GM12878 (cell line): Measurements from ENCODE around the gene SPATA16. TPM values are rescaled to one million over a fixed set of nuclear protein-coding genes. Genes with fewer than 3 reads are reported as not detected.

Source experiments
- ATAC-seq: fragments of 200-7000 bp; cut with Tn5 transposase; 3 replicates; pipeline ENCODE4 v1.9.1; 2020; ENCODE audit warnings: mild to moderate bottlenecking, moderate library complexity
- BruUV-seq: library from RNA; stranded (reverse); fragments of 400-500 nt; replicated peaks from 2 replicates; lab custom pipeline; 2021; lab: Mats Ljungman, UMichigan
- CTCF ChIA-PET: fragments of 300-600 bp; sonication (Branson Sonifier 250); formaldehyde crosslinking; extraction: SDS; loops from one replicate; lab custom pipeline; 2021; ENCODE audit warnings: inconsistent platforms; lab: Yijun Ruan, JAX
- POLR2A ChIA-PET: fragments of 350-600 bp; formaldehyde crosslinking; extraction: SDS; loops from one replicate; lab custom pipeline; 2021; ENCODE audit warnings: inconsistent platforms; lab: Charles Lee
- RAD21 ChIA-PET: fragments of 300-600 bp; sonication (Branson Sonifier 250); formaldehyde crosslinking; loops from one replicate; lab custom pipeline; 2023; ENCODE audit warnings: antibody characterized with exemption; ENCODE audit not compliant: unreplicated experiment; lab: Charles Lee
- SMC1A ChIA-PET: fragments of 300-600 bp; sonication (Branson Sonifier 250); formaldehyde crosslinking; loops from one replicate; lab custom pipeline; 2023; ENCODE audit not compliant: unreplicated experiment, uncharacterized antibody; lab: Charles Lee
- DNase-seq: peaks from one replicate; pipeline ENCODE4 v3.0.0-alpha.2; 2011; ENCODE audit warnings: low read depth, low spot score
- FAIRE-seq: peaks from 3 replicates; lab custom pipeline; 2011; peaks lifted over from hg19 to GRCh38; lab: Jason Lieb, UNC
- H2AFZ ChIP-seq: 2 replicates; pipeline ENCODE4 v1.6.0; 2011; ENCODE audit warnings: low read depth, low read length, control low read depth; ENCODE audit not compliant: control insufficient read depth
- H3K27ac ChIP-seq: 2 replicates; pipeline ENCODE4 v1.5.1; 2011; ENCODE audit warnings: control low read depth; ENCODE audit not compliant: control insufficient read depth, insufficient read depth
- H3K27me3 ChIP-seq, 2 experiments: replicated peaks in 1 of 2; 2 replicates each; pipeline versions ENCODE4 v1.6.0 to v1.6.1; 2011; ENCODE audit warnings: low read length in 1 of 2; ENCODE audit not compliant: control insufficient read depth in 2 of 2, insufficient read depth in 2 of 2
- H3K36me3 ChIP-seq, 2 experiments: 2 replicates each; pipeline ENCODE4 v1.5.1; 2011; ENCODE audit warnings: low read length in 1 of 2; ENCODE audit not compliant: control insufficient read depth in 2 of 2, insufficient read depth in 2 of 2
- H3K4me1 ChIP-seq: 2 replicates; pipeline ENCODE4 v1.6.1; 2011; ENCODE audit warnings: mild to moderate bottlenecking, low read length, moderate library complexity, mixed read lengths; ENCODE audit not compliant: control insufficient read depth, insufficient read depth
- H3K4me2 ChIP-seq: 2 replicates; pipeline ENCODE4 v1.6.0; 2011; ENCODE audit warnings: control low read depth; ENCODE audit not compliant: control insufficient read depth, insufficient read depth
- H3K4me3 ChIP-seq: fragments of 200-600 bp; sonication (generic); 2 replicates; pipeline ENCODE4 v1.5.1; 2016
- H3K79me2 ChIP-seq: 2 replicates; pipeline ENCODE4 v1.6.0; 2011; ENCODE audit warnings: low read length; ENCODE audit not compliant: control insufficient read depth, insufficient read depth
- H3K9ac ChIP-seq: 2 replicates; pipeline ENCODE4 v1.8.0; 2011; ENCODE audit warnings: low read length, control low read depth, mixed read lengths; ENCODE audit not compliant: control insufficient read depth, insufficient read depth
- H3K9me3 ChIP-seq: replicated peaks from 3 replicates; pipeline ENCODE4 v1.5.1; 2011; ENCODE audit warnings: mild to moderate bottlenecking, low read length; ENCODE audit not compliant: control insufficient read depth, insufficient read depth
- H4K20me1 ChIP-seq: 2 replicates; pipeline ENCODE4 v1.6.0; 2011; ENCODE audit not compliant: control insufficient read depth, insufficient read depth
- CBFB ChIP-seq: IDR thresholded peaks from 2 replicates; pipeline ENCODE4 v1.6.1; 2016; ENCODE audit warnings: antibody characterized with exemption, low read depth
- CHD1 ChIP-seq: IDR thresholded peaks from 2 replicates; pipeline ENCODE4 v1.6.1; 2012; ENCODE audit warnings: low read depth, low read length, improper control_type of control experiment
- CREB1 ChIP-seq: IDR thresholded peaks from 2 replicates; pipeline ENCODE4 v1.6.1; 2012; ENCODE audit warnings: low read depth, mild to moderate bottlenecking, inconsistent platforms
- ELK1 ChIP-seq: IDR thresholded peaks from 2 replicates; pipeline ENCODE4 v1.6.1; 2012; ENCODE audit warnings: low read depth, low read length, improper control_type of control experiment
- HCFC1 ChIP-seq: fragments of 150-350 bp; IDR thresholded peaks from 2 replicates; pipeline ENCODE4 v1.6.1; 2014; ENCODE audit warnings: low read length
- HDAC2 ChIP-seq: fragments of 200-600 bp; sonication (generic); IDR thresholded peaks from 2 replicates; pipeline ENCODE4 v1.6.1; 2017
- HDGF ChIP-seq: fragments of 450-650 bp; IDR thresholded peaks from 2 replicates; pipeline ENCODE4 v1.6.1; 2016; ENCODE audit warnings: antibody characterized with exemption
- JUND ChIP-seq: IDR thresholded peaks from 2 replicates; pipeline ENCODE4 v1.6.1; 2012; ENCODE audit warnings: low read depth, mild to moderate bottlenecking, low read length, improper control_type of control experiment, moderate library complexity
- MLLT1 ChIP-seq: fragments of 450-650 bp; IDR thresholded peaks from 2 replicates; pipeline ENCODE4 v1.6.1; 2016; ENCODE audit warnings: mild to moderate bottlenecking
- MYB ChIP-seq: fragments of 150-350 bp; IDR thresholded peaks from 2 replicates; pipeline ENCODE4 v1.6.1; 2014; ENCODE audit warnings: mild to moderate bottlenecking, low read depth, low read length, borderline replicate concordance
- POU2F2 ChIP-seq: IDR thresholded peaks from 3 replicates; pipeline ENCODE4 v1.6.1; 2011; ENCODE audit warnings: low read depth, mild to moderate bottlenecking, low read length, borderline replicate concordance
- PRDM15 ChIP-seq: fragments of 450-650 bp; formaldehyde crosslinking; IDR thresholded peaks from 2 replicates; pipeline ENCODE4 v1.4.0; 2020; ENCODE audit warnings: mild to moderate bottlenecking, moderate library complexity
- RELA ChIP-seq: fragments of 450-650 bp; IDR thresholded peaks from 2 replicates; pipeline ENCODE4 v1.8.0; 2014; ENCODE audit warnings: borderline replicate concordance; ENCODE audit not compliant: partially characterized antibody
- SMAD1 ChIP-seq: fragments of 450-650 bp; IDR thresholded peaks from 2 replicates; pipeline ENCODE4 v1.6.1; 2018; ENCODE audit warnings: mild to moderate bottlenecking, low read depth; ENCODE audit not compliant: partially characterized antibody
- ZBTB40 ChIP-seq: fragments of 450-650 bp; IDR thresholded peaks from 2 replicates; pipeline ENCODE4 v1.6.1; 2016; ENCODE audit warnings: mild to moderate bottlenecking, moderate library complexity, borderline replicate concordance
- ZNF207 ChIP-seq: fragments of 450-650 bp; IDR thresholded peaks from 2 replicates; pipeline ENCODE4 v1.6.1; 2014; ENCODE audit warnings: antibody characterized with exemption, mild to moderate bottlenecking, borderline replicate concordance
- WGBS: methylation state at CpG from one replicate; pipeline ENCODE4 v1.1.6; 2016; ENCODE audit warnings: low lambda C conversion rate; ENCODE audit not compliant: insufficient replicate concordance, insufficient coverage; ENCODE audit errors: missing lambda C conversion rate; 5-methylcytosine and 5-hydroxymethylcytosine counted together
- in situ Hi-C: fragments of 300-500 bp; cut with MboI; formaldehyde crosslinking; loops from 9 replicates; pipeline ENCODE4 v1.14.3; 2018; ENCODE audit warnings: mixed read lengths
- intact Hi-C: fragments of 100-400 bp; cut with micrococcal nuclease; formaldehyde crosslinking; loops from one replicate; pipeline ENCODE4 v1.14.2; 2022; ENCODE audit not compliant: unreplicated experiment
- polyA plus RNA-seq, 11 experiments: library from polyadenylated mRNA; depleted of rRNA in 4 of 11; unstranded in 6 of 11; stranded (reverse) in 5 of 11; fragments of >200 nt; fragmentation: Nextera tagmentation in 4 of 11; fragmentation: Illumina TruSeq in 1 of 11; extraction: Ambion mirVana in 4 of 11; extraction: Trizol in 1 of 11; gene quantifications; 1 replicate in 1 of 11; 2 replicates in 10 of 11; pipeline versions ENCODE4 v1.2.1 to v1.2.3, GENCODE V29; 2011 to 2016; ENCODE audit warnings: inconsistent platforms in 2 of 11, missing spikeins in 2 of 11, low read depth in 1 of 11
- total RNA-seq, 4 experiments: library from RNA; depleted of rRNA in 3 of 4; stranded (reverse); fragments of >200 nt in 3 of 4; fragmentation: Illumina TruSeq in 1 of 4; extraction: Trizol in 1 of 4; gene quantifications; 2 replicates each; pipeline versions ENCODE4 v1.2.1 to v1.2.3, GENCODE V29; 2013 to 2021

Gene SPATA16
- total and polyA plus RNA-seq, 10 of the 15 experiments (the other 5 are each of a cell fraction or from before 2014, with no cell fraction given): 0.04 TPM; not detected in 9

GRCh38 chr3:172919297-172919683 lies 221.7 kb downstream of the SPATA16 start:
- in situ Hi-C loops (no loop called here), intact Hi-C loops (no loop called here)
- no TSS peak for BruUV-seq
- Histone ChIP-seq H3K27ac (no peak overlapping the region), H3K9ac (no peak overlapping the region), H3K4me3 (no peak overlapping the region), H3K4me1 (no peaks in the 10 kb centered on the region), H3K9me3 (no peaks in the 10 kb centered on the region), H3K36me3 (no peaks in the 10 kb centered on the region), H3K4me2 (no peak overlapping the region), H3K27me3 (no peaks in the 10 kb centered on the region; a peak in 1 of 4 replicates), H3K79me2 (no peaks in the 10 kb centered on the region), H4K20me1 (no peaks in the 10 kb centered on the region), H2AFZ (no peak overlapping the region)
- DNase-seq (no peak), ATAC-seq (no peak), FAIRE-seq (no peak)
- WGBS: 23% methylated on average over 2 of the region's 2 CpGs
- CTCF ChIA-PET: no interaction called here
- POLR2A ChIA-PET: no interaction called here
- RAD21 ChIA-PET: no interaction called here
- SMC1A ChIA-PET: no interaction called here
- TF ChIP-seq RELA (no peak), HCFC1 (no peak), MYB (no peak), ZNF207 (no peak), CREB1 (no peak), CHD1 (no peak), ELK1 (no peak), MLLT1 (no peak), POU2F2 (no peak), JUND (no peak), PRDM15 (no peak), ZBTB40 (no peak), HDGF (no peak), CBFB (no peak), HDAC2 (no peak), SMAD1 (no peak)
